ENCODE data around the gene SULT1C2. TPM values are rescaled to one million over a fixed set of nuclear protein-coding genes. Genes with fewer than 3 reads are reported as not detected.

SULT1C2 gene
- total and polyA plus RNA-seq, 9 of the 15 experiments (the other 6 are each of a cell fraction or from before 2014, with no cell fraction given), result 0.22 TPM; not detected in 8

GRCh38 chr2:108271691-108272253 is 16.9 kb upstream of the SULT1C2 start (continued):
- 0 out of 2 replicates have a peak, but pooled peaks have one; percentile 30 for TF ChIP-seq ZBTB40 (IDR thresholded peaks at IDR 0.05)
- no peak for TF ChIP-seq ZBTB40 (CRISPR knock-in tag; IDR thresholded peaks at IDR 0.05)
- TF ChIP-seq ELF1 (tag; IDR thresholded peaks at IDR 0.05), result peak; percentile 88
- TF ChIP-seq FOXJ2 (tag; IDR thresholded peaks at IDR 0.05), result 0 out of 2 replicates have a peak, but pooled peaks have one; percentile 36
- no peak for TF ChIP-seq RHOXF2B (CRISPR knock-in tag; conservative IDR thresholded peaks at IDR 0.05)
- TF ChIP-seq GABPA (tag; conservative IDR thresholded peaks at IDR 0.05; ENCODE audit: low read depth), result peak; percentile 60
- peak; percentile 56 for TF ChIP-seq RBM25 (IDR thresholded peaks at IDR 0.05; ENCODE audit: low read depth, low read length, severe bottlenecking)
- no peak for TF ChIP-seq DIDO1 (tag; IDR thresholded peaks at IDR 0.05; ENCODE audit: low read depth)
- TF ChIP-seq NR2C1 (IDR thresholded peaks at IDR 0.05), result no peak
- peak; percentile 60 for TF ChIP-seq NR2C1 (tag; IDR thresholded peaks at IDR 0.05)
- 0 out of 4 replicates have a peak, but pooled peaks of 1 of the 2 experiments have one; percentile 19 for TF ChIP-seq RCOR1 (IDR thresholded peaks at IDR 0.05; ENCODE audit: borderline replicate concordance in 1 of 2, low read depth in 2 of 2, low read length in 2 of 2)
- no peak for TF ChIP-seq CREBBP (IDR thresholded peaks at IDR 0.05; ENCODE audit: low read depth, low read length)
